ENCODE measurements around the gene OPALIN.

The OPALIN gene

GRCh38 chr10:96365571-96365970 is 6.8 kb upstream of the OPALIN start:
- no peak for TF ChIP-seq USF1 (IDR thresholded peaks at IDR 0.05)
- TF ChIP-seq ZBTB7A (IDR thresholded peaks at IDR 0.05; ENCODE audit: low read depth): no peak
- no peak for TF ChIP-seq FOXM1 (IDR thresholded peaks at IDR 0.05; ENCODE audit: borderline replicate concordance, low read depth)
- no peak for TF ChIP-seq REST (IDR thresholded peaks at IDR 0.05; ENCODE audit: low read depth)
- no peak for TF ChIP-seq RAD21 (IDR thresholded peaks at IDR 0.05; ENCODE audit: low read depth)
- TF ChIP-seq YY1 (IDR thresholded peaks at IDR 0.05; ENCODE audit: low read depth): no peak
- no peak for TF ChIP-seq CREB1 (IDR thresholded peaks at IDR 0.05; ENCODE audit: low read depth)
- TF ChIP-seq EGR1 (IDR thresholded peaks at IDR 0.05): no peak
- TF ChIP-seq CEBPB (IDR thresholded peaks at IDR 0.05): no peak
- TF ChIP-seq TCF12 (IDR thresholded peaks at IDR 0.05; ENCODE audit: low read depth): no peak
- no peak for TF ChIP-seq TAF1 (IDR thresholded peaks at IDR 0.05; ENCODE audit: low read depth)
- TF ChIP-seq TEAD4 (IDR thresholded peaks at IDR 0.05): no peak
- TF ChIP-seq EP300 (IDR thresholded peaks at IDR 0.05; ENCODE audit: borderline replicate concordance): no peak
- no peak for TF ChIP-seq NFIC (IDR thresholded peaks at IDR 0.05)
- TF ChIP-seq MAX (IDR thresholded peaks at IDR 0.05): no peak

DNA sequence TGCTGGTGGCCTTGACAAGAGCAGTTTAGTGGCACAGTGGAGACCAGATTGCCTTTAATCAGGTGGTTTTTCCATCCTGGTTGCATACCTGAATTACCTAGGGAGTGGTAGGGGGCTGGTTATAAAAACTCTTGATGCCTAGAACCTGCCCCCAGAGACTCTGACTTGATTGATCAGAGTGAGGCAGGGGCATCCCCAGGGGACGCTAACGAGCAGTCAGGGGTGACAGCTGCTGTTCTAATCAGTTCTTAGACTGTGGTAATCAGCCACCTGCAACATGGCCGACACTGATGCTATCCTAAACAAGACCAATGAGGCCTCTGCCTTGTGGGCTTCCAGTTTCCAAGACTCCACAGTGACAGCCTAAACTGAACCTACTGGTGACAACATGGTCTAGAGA is 2.0 kb upstream of the OPALIN start:
- TF ChIP-seq YY1 (IDR thresholded peaks at IDR 0.05; ENCODE audit: low read depth) (no peak), TAF1 (IDR thresholded peaks at IDR 0.05; ENCODE audit: low read depth) (no peak), MAX (IDR thresholded peaks at IDR 0.05) (no peak), FOXM1 (IDR thresholded peaks at IDR 0.05; ENCODE audit: borderline replicate concordance, low read depth) (no peak), EP300 (IDR thresholded peaks at IDR 0.05; ENCODE audit: borderline replicate concordance) (no peak), NFIC (IDR thresholded peaks at IDR 0.05) (no peak), ZBTB7A (IDR thresholded peaks at IDR 0.05; ENCODE audit: low read depth) (no peak), CREB1 (IDR thresholded peaks at IDR 0.05; ENCODE audit: low read depth) (no peak), REST (IDR thresholded peaks at IDR 0.05; ENCODE audit: low read depth) (no peak), USF1 (IDR thresholded peaks at IDR 0.05) (no peak), RAD21 (IDR thresholded peaks at IDR 0.05; ENCODE audit: low read depth) (no peak), TCF12 (IDR thresholded peaks at IDR 0.05; ENCODE audit: low read depth) (no peak), TEAD4 (IDR thresholded peaks at IDR 0.05) (no peak), EGR1 (IDR thresholded peaks at IDR 0.05) (no peak), CEBPB (IDR thresholded peaks at IDR 0.05) (no peak)

GRCh38 chr10:96360331-96360730 is 1.5 kb upstream of the OPALIN start:
- no peak for TF ChIP-seq FOXM1 (IDR thresholded peaks at IDR 0.05; ENCODE audit: borderline replicate concordance, low read depth)

DNA sequence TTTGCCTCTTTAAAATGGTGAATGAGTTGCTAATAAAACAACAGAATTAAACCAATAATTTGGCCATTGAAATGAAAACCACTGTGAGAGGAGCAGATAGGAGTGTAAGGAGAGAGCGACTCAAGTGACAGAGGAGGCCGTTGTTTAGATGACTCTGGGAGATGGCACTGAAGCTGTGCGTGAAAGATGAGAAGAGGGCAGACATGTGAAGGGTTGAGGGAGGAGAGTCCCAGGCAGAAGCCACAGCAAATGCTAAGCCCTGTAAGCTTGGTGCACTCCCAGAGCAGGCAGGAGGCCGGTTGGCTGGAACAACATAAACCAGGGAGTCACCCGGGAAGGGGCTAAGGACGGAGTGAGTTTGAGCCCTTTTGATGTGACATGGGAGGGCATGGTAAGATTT is 814 bp upstream of the OPALIN start:
- TF ChIP-seq FOXM1 (IDR thresholded peaks at IDR 0.05; ENCODE audit: borderline replicate concordance, low read depth): no peak

- TF ChIP-seq EGR1 (IDR thresholded peaks at IDR 0.05) (no peak), EP300 (IDR thresholded peaks at IDR 0.05; ENCODE audit: borderline replicate concordance) (no peak), MAX (IDR thresholded peaks at IDR 0.05) (no peak), TAF1 (IDR thresholded peaks at IDR 0.05; ENCODE audit: low read depth) (no peak), CREB1 (IDR thresholded peaks at IDR 0.05; ENCODE audit: low read depth) (no peak), NFIC (IDR thresholded peaks at IDR 0.05) (no peak), RAD21 (IDR thresholded peaks at IDR 0.05; ENCODE audit: low read depth) (no peak), TCF12 (IDR thresholded peaks at IDR 0.05; ENCODE audit: low read depth) (no peak), FOXM1 (IDR thresholded peaks at IDR 0.05; ENCODE audit: borderline replicate concordance, low read depth) (no peak)
Observed at GRCh38 chr10:96357038-96357620, 1.7 kb downstream of the OPALIN start.

GRCh38 chr10:96352582-96352981 is 6.2 kb downstream of the OPALIN start:
- TF ChIP-seq TCF12 (IDR thresholded peaks at IDR 0.05; ENCODE audit: low read depth): no peak
- TF ChIP-seq NFIC (IDR thresholded peaks at IDR 0.05): no peak
- no peak for TF ChIP-seq TAF1 (IDR thresholded peaks at IDR 0.05; ENCODE audit: low read depth)
- TF ChIP-seq YY1 (IDR thresholded peaks at IDR 0.05; ENCODE audit: low read depth): no peak
- TF ChIP-seq CREB1 (IDR thresholded peaks at IDR 0.05; ENCODE audit: low read depth): no peak
- TF ChIP-seq TEAD4 (IDR thresholded peaks at IDR 0.05): no peak
- no peak for TF ChIP-seq REST (IDR thresholded peaks at IDR 0.05; ENCODE audit: low read depth)
- TF ChIP-seq CEBPB (IDR thresholded peaks at IDR 0.05): no peak
- no peak for TF ChIP-seq EGR1 (IDR thresholded peaks at IDR 0.05)

Measured in Ishikawa (cell line).